ENCODE measurements around the gene COL18A1.

Gene COL18A1

GRCh38 chr21:45470773-45471524 is 66.0 kb downstream of the COL18A1 start:
- peak; percentile 40 to 60 (median 51) for DNase-seq

GRCh38 chr21:45471525-45472221 is 66.7 kb downstream of the COL18A1 start:
- DNase-seq: no peak

GRCh38 chr21:45472445-45473365 is 67.7 kb downstream of the COL18A1 start:
- no peak for DNase-seq

GRCh38 chr21:45473496-45474322 is 68.7 kb downstream of the COL18A1 start:
- no peak for DNase-seq

GRCh38 chr21:45474323-45474950 is 69.5 kb downstream of the COL18A1 start:
- no peak for DNase-seq

- no peak for DNase-seq
These were observed 70.2 kb downstream of the COL18A1 start for GRCh38 chr21:45475004-45475685.

GRCh38 chr21:45475797-45476570 is 71.0 kb downstream of the COL18A1 start:
- DNase-seq: no peak

- DNase-seq: no peak
These were observed 71.6 kb downstream of the COL18A1 start for GRCh38 chr21:45476582-45476981.

GRCh38 chr21:45477176-45478114 is 72.5 kb downstream of the COL18A1 start:
- DNase-seq: no peak

GRCh38 chr21:45478115-45478801 is 73.3 kb downstream of the COL18A1 start:
- DNase-seq: peak; percentile 71 to 94 (median 81)

GRCh38 chr21:45478816-45479669 is 74.1 kb downstream of the COL18A1 start:
- no peak for DNase-seq

- peak in 5 of 6 experiments; percentile 15 to 50 (median 40) for DNase-seq
These were observed 75.0 kb downstream of the COL18A1 start for GRCh38 chr21:45479691-45480675.

- DNase-seq: no peak
These were observed 75.9 kb downstream of the COL18A1 start for GRCh38 chr21:45480701-45481500.

- DNase-seq: no peak
These were observed 76.6 kb downstream of the COL18A1 start for GRCh38 chr21:45481566-45481965.
